HepG2 (cell line): ENCODE measurements around the gene KANK3. TPM values are rescaled to one million over a fixed set of nuclear protein-coding genes. Genes with fewer than 3 reads are reported as not detected.

Experiments used
- GMEB2 ChIP-seq: IDR thresholded peaks from 2 replicates; pipeline ENCODE4 v1.6.1; 2016; ENCODE audit warnings: missing biosample characterization, missing genetic modification reagents, low read depth
- KLF11 ChIP-seq: IDR thresholded peaks from 2 replicates; pipeline ENCODE4 v1.6.1; 2016; ENCODE audit warnings: missing compliant biosample characterization
- RNF2 ChIP-seq: fragments of 450-650 bp; conservative IDR thresholded peaks from 2 replicates; pipeline ENCODE4 v1.6.1; 2016; ENCODE audit warnings: low read depth
- STAT6 ChIP-seq: sonication (generic); formaldehyde crosslinking; IDR thresholded peaks from 2 replicates; pipeline ENCODE4 v1.4.0; 2020; ENCODE audit warnings: missing genetic modification reagents, mild to moderate bottlenecking, borderline replicate concordance
- TBP ChIP-seq: sonication (generic); formaldehyde crosslinking; IDR thresholded peaks from 2 replicates; pipeline ENCODE4 v1.5.0; 2020; ENCODE audit warnings: missing genetic modification reagents
- TEAD2 ChIP-seq: sonication (generic); formaldehyde crosslinking; IDR thresholded peaks from 2 replicates; pipeline ENCODE4 v1.9.0; 2021; ENCODE audit warnings: missing genetic modification reagents
- ZBTB38 ChIP-seq: sonication (generic); formaldehyde crosslinking; IDR thresholded peaks from 2 replicates; pipeline ENCODE4 v1.5.1; 2020; ENCODE audit warnings: mild to moderate bottlenecking, missing genetic modification reagents
- ZFP36L1 ChIP-seq: sonication (generic); formaldehyde crosslinking; IDR thresholded peaks from 2 replicates; pipeline ENCODE4 v1.8.0; 2022; ENCODE audit warnings: mild to moderate bottlenecking, missing genetic modification reagents, moderate library complexity
- ZFP37 ChIP-seq: sonication (generic); formaldehyde crosslinking; IDR thresholded peaks from 2 replicates; pipeline ENCODE4 v1.4.0; 2020; ENCODE audit warnings: missing genetic modification reagents, borderline replicate concordance
- ZNF253 ChIP-seq: sonication (generic); formaldehyde crosslinking; IDR thresholded peaks from 2 replicates; pipeline ENCODE4 v1.8.0; 2022; ENCODE audit warnings: mild to moderate bottlenecking, missing genetic modification reagents, borderline replicate concordance
- ZNF30 ChIP-seq: sonication (generic); formaldehyde crosslinking; IDR thresholded peaks from 2 replicates; pipeline ENCODE4 v1.5.0; 2020; ENCODE audit warnings: mild to moderate bottlenecking, missing genetic modification reagents
- ZNF597 ChIP-seq: sonication (generic); formaldehyde crosslinking; IDR thresholded peaks from 2 replicates; pipeline ENCODE4 v1.5.0; 2020; ENCODE audit warnings: missing genetic modification reagents
- ZNF772 ChIP-seq: sonication (generic); formaldehyde crosslinking; IDR thresholded peaks from 2 replicates; pipeline ENCODE4 v1.5.0; 2020; ENCODE audit warnings: mild to moderate bottlenecking, missing genetic modification reagents
- ZNF781 ChIP-seq: sonication (generic); formaldehyde crosslinking; IDR thresholded peaks from 2 replicates; pipeline ENCODE4 v1.5.1; 2020; ENCODE audit warnings: borderline replicate concordance, mild to moderate bottlenecking, missing genetic modification reagents; ENCODE audit errors: not compliant biosample characterization
- polyA plus RNA-seq, 8 experiments: library from polyadenylated mRNA; depleted of rRNA in 3 of 8; stranded (reverse) in 7 of 8; unstranded in 1 of 8; fragments of >200 nt; fragmentation: Illumina TruSeq in 4 of 8; extraction: Trizol in 4 of 8; gene quantifications; 2 replicates each; pipeline versions ENCODE4 v1.2.1 to v1.2.3, GENCODE V29; 2011 to 2016; ENCODE audit warnings: low read depth in 4 of 8, missing spikeins in 1 of 8, mixed read lengths in 1 of 8; ENCODE audit not compliant: insufficient read depth in 1 of 8
- total RNA-seq, 5 experiments: library from RNA; depleted of rRNA; stranded (reverse); fragments of >200 nt; fragmentation: Illumina TruSeq; extraction: Trizol; gene quantifications; 2 replicates each; pipeline ENCODE4 v1.2.3, GENCODE V29; 2016; ENCODE audit warnings: low read depth in 1 of 5
- TF ChIP-seq, protein P1 (sequence below): sonication (generic); formaldehyde crosslinking; IDR thresholded peaks from 2 replicates; pipeline ENCODE4 v1.4.0; 2020; ENCODE audit warnings: missing genetic modification reagents
- TF ChIP-seq, protein P2 (sequence below): sonication (generic); formaldehyde crosslinking; IDR thresholded peaks from 2 replicates; pipeline ENCODE4 v1.8.1; 2022; ENCODE audit warnings: low read depth, mild to moderate bottlenecking, missing genetic modification reagents
- TF ChIP-seq, protein P3 (sequence below): sonication (generic); formaldehyde crosslinking; IDR thresholded peaks from 2 replicates; pipeline ENCODE4 v1.4.0; 2020; ENCODE audit warnings: missing genetic modification reagents

KANK3 gene
- total and polyA plus RNA-seq, 2 of the 13 experiments (the other 11 are each of a cell fraction or from before 2014, with no cell fraction given), result 0.15 to 0.20 TPM

DNA sequence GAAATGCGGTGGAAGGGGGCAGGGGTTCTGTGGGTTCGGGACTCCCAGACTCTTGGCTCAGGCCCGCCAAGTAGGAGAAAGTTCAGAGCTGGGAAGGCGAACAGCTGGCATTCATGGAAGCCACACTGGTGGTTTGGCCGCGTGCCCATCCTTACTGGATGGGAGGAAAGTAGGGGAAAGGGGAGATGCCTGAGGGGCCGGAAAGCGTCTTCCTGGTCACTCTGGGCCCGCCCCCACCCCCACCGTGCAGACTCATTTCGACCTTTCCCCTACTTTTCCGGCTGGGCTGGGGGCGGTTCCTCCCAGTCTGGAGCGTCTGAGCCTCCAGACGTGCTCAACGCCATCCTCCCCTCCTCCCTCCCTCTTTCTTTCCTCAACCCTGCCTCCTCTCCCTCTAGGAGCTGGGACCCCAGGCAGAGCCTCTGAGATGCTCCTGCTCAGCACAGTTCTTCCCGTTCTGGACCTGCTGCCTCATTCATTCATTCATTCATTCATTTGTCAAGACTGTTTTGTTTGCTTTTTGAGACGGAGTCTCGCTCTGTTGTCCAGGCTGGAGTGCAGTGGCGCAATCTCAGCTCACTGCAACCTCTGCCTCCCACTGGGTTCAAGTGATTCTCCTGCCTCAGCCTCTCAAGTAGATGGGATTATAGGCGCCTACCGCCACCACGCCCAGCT lies 24.4 kb upstream of the KANK3 start (continued):
- TF ChIP-seq ZNF772 (CRISPR knock-in tag), result no peak
- TF ChIP-seq, protein P1, sequence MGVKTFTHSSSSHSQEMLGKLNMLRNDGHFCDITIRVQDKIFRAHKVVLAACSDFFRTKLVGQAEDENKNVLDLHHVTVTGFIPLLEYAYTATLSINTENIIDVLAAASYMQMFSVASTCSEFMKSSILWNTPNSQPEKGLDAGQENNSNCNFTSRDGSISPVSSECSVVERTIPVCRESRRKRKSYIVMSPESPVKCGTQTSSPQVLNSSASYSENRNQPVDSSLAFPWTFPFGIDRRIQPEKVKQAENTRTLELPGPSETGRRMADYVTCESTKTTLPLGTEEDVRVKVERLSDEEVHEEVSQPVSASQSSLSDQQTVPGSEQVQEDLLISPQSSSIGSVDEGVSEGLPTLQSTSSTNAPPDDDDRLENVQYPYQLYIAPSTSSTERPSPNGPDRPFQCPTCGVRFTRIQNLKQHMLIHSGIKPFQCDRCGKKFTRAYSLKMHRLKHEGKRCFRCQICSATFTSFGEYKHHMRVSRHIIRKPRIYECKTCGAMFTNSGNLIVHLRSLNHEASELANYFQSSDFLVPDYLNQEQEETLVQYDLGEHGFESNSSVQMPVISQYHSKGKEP, result no peak
- TF ChIP-seq TEAD2 (CRISPR knock-in tag), result no peak
- TF ChIP-seq ZNF30 (CRISPR knock-in tag), result no peak
- TF ChIP-seq, protein P2, sequence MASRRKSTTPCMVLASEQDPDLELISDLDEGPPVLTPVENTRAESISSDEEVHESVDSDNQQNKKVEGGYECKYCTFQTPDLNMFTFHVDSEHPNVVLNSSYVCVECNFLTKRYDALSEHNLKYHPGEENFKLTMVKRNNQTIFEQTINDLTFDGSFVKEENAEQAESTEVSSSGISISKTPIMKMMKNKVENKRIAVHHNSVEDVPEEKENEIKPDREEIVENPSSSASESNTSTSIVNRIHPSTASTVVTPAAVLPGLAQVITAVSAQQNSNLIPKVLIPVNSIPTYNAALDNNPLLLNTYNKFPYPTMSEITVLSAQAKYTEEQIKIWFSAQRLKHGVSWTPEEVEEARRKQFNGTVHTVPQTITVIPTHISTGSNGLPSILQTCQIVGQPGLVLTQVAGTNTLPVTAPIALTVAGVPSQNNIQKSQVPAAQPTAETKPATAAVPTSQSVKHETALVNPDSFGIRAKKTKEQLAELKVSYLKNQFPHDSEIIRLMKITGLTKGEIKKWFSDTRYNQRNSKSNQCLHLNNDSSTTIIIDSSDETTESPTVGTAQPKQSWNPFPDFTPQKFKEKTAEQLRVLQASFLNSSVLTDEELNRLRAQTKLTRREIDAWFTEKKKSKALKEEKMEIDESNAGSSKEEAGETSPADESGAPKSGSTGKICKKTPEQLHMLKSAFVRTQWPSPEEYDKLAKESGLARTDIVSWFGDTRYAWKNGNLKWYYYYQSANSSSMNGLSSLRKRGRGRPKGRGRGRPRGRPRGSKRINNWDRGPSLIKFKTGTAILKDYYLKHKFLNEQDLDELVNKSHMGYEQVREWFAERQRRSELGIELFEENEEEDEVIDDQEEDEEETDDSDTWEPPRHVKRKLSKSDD, result no peak
- TF ChIP-seq, protein P3, sequence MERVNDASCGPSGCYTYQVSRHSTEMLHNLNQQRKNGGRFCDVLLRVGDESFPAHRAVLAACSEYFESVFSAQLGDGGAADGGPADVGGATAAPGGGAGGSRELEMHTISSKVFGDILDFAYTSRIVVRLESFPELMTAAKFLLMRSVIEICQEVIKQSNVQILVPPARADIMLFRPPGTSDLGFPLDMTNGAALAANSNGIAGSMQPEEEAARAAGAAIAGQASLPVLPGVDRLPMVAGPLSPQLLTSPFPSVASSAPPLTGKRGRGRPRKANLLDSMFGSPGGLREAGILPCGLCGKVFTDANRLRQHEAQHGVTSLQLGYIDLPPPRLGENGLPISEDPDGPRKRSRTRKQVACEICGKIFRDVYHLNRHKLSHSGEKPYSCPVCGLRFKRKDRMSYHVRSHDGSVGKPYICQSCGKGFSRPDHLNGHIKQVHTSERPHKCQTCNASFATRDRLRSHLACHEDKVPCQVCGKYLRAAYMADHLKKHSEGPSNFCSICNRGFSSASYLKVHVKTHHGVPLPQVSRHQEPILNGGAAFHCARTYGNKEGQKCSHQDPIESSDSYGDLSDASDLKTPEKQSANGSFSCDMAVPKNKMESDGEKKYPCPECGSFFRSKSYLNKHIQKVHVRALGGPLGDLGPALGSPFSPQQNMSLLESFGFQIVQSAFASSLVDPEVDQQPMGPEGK (CRISPR knock-in tag), result 0 out of 2 replicates have a peak, but pooled peaks have one; percentile 10
- TF ChIP-seq ZFP37, result no peak
- TF ChIP-seq RNF2, result no peak
- TF ChIP-seq GMEB2 (CRISPR knock-in tag), result no peak
- no peak for TF ChIP-seq ZFP36L1 (CRISPR knock-in tag)
- no peak for TF ChIP-seq ZBTB38
- TF ChIP-seq STAT6, result no peak
- no peak for TF ChIP-seq TBP (CRISPR knock-in tag)
- TF ChIP-seq ZNF253 (CRISPR knock-in tag), result no peak
- no peak for TF ChIP-seq KLF11 (CRISPR knock-in tag)
- TF ChIP-seq ZNF781 (CRISPR knock-in tag), result no peak
- TF ChIP-seq ZNF597, result no peak
